Measurements from ENCODE around the gene ABCA2. TPM values are rescaled to one million over a fixed set of nuclear protein-coding genes. Genes with fewer than 3 reads are reported as not detected.

Gene ABCA2
- polyA plus RNA-seq, 1 of the 3 experiments (the other 2 are of a cell fraction) = 34.7 TPM

DNA sequence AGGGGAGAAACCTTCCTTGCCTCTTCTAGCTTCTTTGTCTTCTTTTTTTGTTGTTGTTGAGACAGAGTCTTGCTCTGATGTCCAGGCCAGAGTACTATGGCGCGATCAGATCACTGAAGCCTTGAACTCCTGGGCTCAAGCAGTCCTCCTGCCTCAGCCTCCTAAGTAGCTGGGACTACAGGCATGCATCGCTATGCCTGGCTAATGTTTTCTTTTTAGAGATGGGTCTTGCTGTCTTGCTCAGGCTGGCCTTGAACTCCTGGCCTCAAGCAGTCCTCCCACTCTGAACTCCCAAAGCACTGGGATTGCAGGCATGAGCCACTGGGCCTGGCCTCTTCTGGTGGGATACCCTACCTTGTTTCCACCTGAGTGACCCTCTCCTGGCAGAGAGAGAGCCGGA lies 39.2 kb downstream of the ABCA2 start:
- CTCF ChIA-PET = interaction anchor here (0.6 to 1.2 kb wide), 4 partner anchors 40 to 227 kb away, joined by 3 to 6 read pairs (median 3); no protein-coding TSS in a partner anchor
- no peak for DNase-seq
- H4K20me1 ChIP-seq (ENCODE audit: insufficient read depth) = 0 out of 2 replicates have a peak, but pooled peaks cover 3% of the 10 kb centered on the region
- 92% methylated on average over 4 of the region's 4 CpGs for WGBS (ENCODE audit: low lambda C conversion rate)
- H2AFZ ChIP-seq (ENCODE audit: low read depth) = no peak overlapping the region; the same call in 1 of the 2 replicates
- H3F3A ChIP-seq (replicated peaks; ENCODE audit: insufficient read depth) = no peaks in the 10 kb centered on the region
- H3K9ac ChIP-seq = no peak overlapping the region
- no peak overlapping the region for H3K4me3 ChIP-seq (ENCODE audit: low read depth in 2 of 2, low read length in 1 of 2)
- TF ChIP-seq RXRA (IDR thresholded peaks at IDR 0.05; ENCODE audit: borderline replicate concordance, low read depth) (no peak), FOXJ3 (CRISPR knock-in tag; IDR thresholded peaks at IDR 0.05) (no peak), REST (IDR thresholded peaks at IDR 0.05; ENCODE audit: low read depth, low read length) (no peak), CTCF (IDR thresholded peaks at IDR 0.05) (no peak), USF1 (IDR thresholded peaks at IDR 0.05; ENCODE audit: borderline replicate concordance, low read depth) (no peak), YY1 (IDR thresholded peaks at IDR 0.05; ENCODE audit: low read depth) (no peak)
- no peaks in the 10 kb centered on the region for H3K27me3 ChIP-seq (ENCODE audit: insufficient read depth)
- H3K27ac ChIP-seq (ENCODE audit: low read depth in 2 of 2, low read length in 1 of 2) = no peak overlapping the region
- peaks cover 0 to 11% of the 10 kb centered on the region in 2 experiments; a peak in 1 of 4 replicates for H3K4me1 ChIP-seq (ENCODE audit: control insufficient read depth in 1 of 2, insufficient read depth in 2 of 2, low read depth in 1 of 2, low read length in 1 of 2)
- peaks cover 15% of the 10 kb centered on the region; the same call in 1 of the 2 replicates for H3K79me2 ChIP-seq (ENCODE audit: insufficient read depth)
- H3K4me2 ChIP-seq = no peak overlapping the region
- H3K36me3 ChIP-seq (replicated peaks in 1 of 2; ENCODE audit: control insufficient read depth in 1 of 2, insufficient read depth in 2 of 2, low read length in 1 of 2) = peaks cover 0 to 5% of the 10 kb centered on the region in 2 experiments
- POLR2A ChIA-PET = interaction anchor here (0.6 kb wide), 1 partner anchor 142 kb away, joined by 4 read pairs; no protein-coding TSS in a partner anchor
- no peaks in the 10 kb centered on the region for H3K9me3 ChIP-seq
- no peaks in the 10 kb centered on the region for H3K9me2 ChIP-seq

GRCh38 chr9:136985853-136986252 lies 42.2 kb downstream of the ABCA2 start:
- Histone ChIP-seq H3K36me3 (replicated peaks in 1 of 2; ENCODE audit: control insufficient read depth in 1 of 2, insufficient read depth in 2 of 2, low read length in 1 of 2) (no peaks in the 10 kb centered on the region), H3F3A (replicated peaks; ENCODE audit: insufficient read depth) (no peaks in the 10 kb centered on the region), H3K9me2 (no peaks in the 10 kb centered on the region), H3K27me3 (ENCODE audit: insufficient read depth) (no peaks in the 10 kb centered on the region), H3K9me3 (no peaks in the 10 kb centered on the region), H3K4me3 (ENCODE audit: low read depth in 2 of 2, low read length in 1 of 2) (no peak overlapping the region), H3K4me1 (ENCODE audit: control insufficient read depth in 1 of 2, insufficient read depth in 2 of 2, low read depth in 1 of 2, low read length in 1 of 2) (peaks cover 0 to 5% of the 10 kb centered on the region in 2 experiments; a peak in 1 of 4 replicates), H4K20me1 (ENCODE audit: insufficient read depth) (no peaks in the 10 kb centered on the region), H3K4me2 (no peak overlapping the region), H3K79me2 (ENCODE audit: insufficient read depth) (no peaks in the 10 kb centered on the region), H2AFZ (ENCODE audit: low read depth) (no peak overlapping the region), H3K27ac (ENCODE audit: low read depth in 2 of 2, low read length in 1 of 2) (no peak overlapping the region), H3K9ac (no peak overlapping the region)
- POLR2A ChIA-PET = no interaction called here
- WGBS (ENCODE audit: low lambda C conversion rate) = 93% methylated on average over 10 of the region's 33 CpGs
- no peak for DNase-seq
- CTCF ChIA-PET = interaction anchor here (1.1 to 1.2 kb wide), 2 partner anchors 42 to 43 kb away, joined by 3 read pairs; partner anchors contain the start of gene FBXW5
- TF ChIP-seq CHD2 (IDR thresholded peaks at IDR 0.05; ENCODE audit: low read length, partially characterized antibody) (no peak), FOSL2 (IDR thresholded peaks at IDR 0.05; ENCODE audit: borderline replicate concordance, low read depth) (no peak), NFIC (IDR thresholded peaks at IDR 0.05; ENCODE audit: borderline replicate concordance) (no peak), JUND (IDR thresholded peaks at IDR 0.05) (no peak), RAD21 (IDR thresholded peaks at IDR 0.05; ENCODE audit: low read length) (no peak), USF1 (IDR thresholded peaks at IDR 0.05; ENCODE audit: borderline replicate concordance, low read depth) (no peak), TCF12 (IDR thresholded peaks at IDR 0.05) (no peak), POLR2AphosphoS5 (IDR thresholded peaks at IDR 0.05; ENCODE audit: low read depth, low read length) (no peak), EZH2phosphoT487 (IDR thresholded peaks at IDR 0.05; ENCODE audit: borderline replicate concordance, low read depth) (no peak), MEF2A (IDR thresholded peaks at IDR 0.05; ENCODE audit: borderline replicate concordance, low read depth) (no peak), FOXM1 (IDR thresholded peaks at IDR 0.05; ENCODE audit: low read depth) (no peak), ELF1 (IDR thresholded peaks at IDR 0.05) (no peak), IRF3 (IDR thresholded peaks at IDR 0.05; ENCODE audit: low read depth, low read length) (no peak), RCOR1 (IDR thresholded peaks at IDR 0.05; ENCODE audit: low read length) (no peak)

All from SK-N-SH (cell line).